ENCODE results near the gene TOP3A.

- TF ChIP-seq CTCF (IDR thresholded peaks at IDR 0.05 in 2 of 3, conservative IDR thresholded peaks at IDR 0.05 in 1 of 3; ENCODE audit: borderline replicate concordance in 1 of 3, insufficient read depth in 1 of 3, low read depth in 2 of 3, low read length in 2 of 3) (no peak), ZNF274 (IDR thresholded peaks at IDR 0.05; ENCODE audit: low read depth, low read length) (no peak), EGR1 (IDR thresholded peaks at IDR 0.05; ENCODE audit: low read depth) (no peak), POLR2A (IDR thresholded peaks at IDR 0.05; ENCODE audit: borderline replicate concordance, extremely low read depth, insufficient read depth, insufficient read length) (no peak), REST (IDR thresholded peaks at IDR 0.05; ENCODE audit: low read depth) (no peak), SIN3A (IDR thresholded peaks at IDR 0.05; ENCODE audit: low read depth) (no peak), EZH2 (IDR thresholded peaks at IDR 0.05) (no peak), YY1 (IDR thresholded peaks at IDR 0.05; ENCODE audit: extremely low read depth, insufficient replicate concordance, low read depth, low read length) (no peak), ATF3 (IDR thresholded peaks at IDR 0.05) (no peak)
Measured at GRCh38 chr17:18285296-18285695, 29.5 kb downstream of the TOP3A start.
